Dendritic cell treated with granulocyte-macrophage colony-stimulating factor and Interleukin-4, amounts not matched to agents 40 ng/mL and 50 ng/mL, for 4 days (primary cell): ENCODE measurements around the gene ATN1.
A peak's percentile ranks its signal among the peaks of the same experiment; 100 is the strongest.
"Not testable (repeated sequence)": the region's sequence is repeated elsewhere in the genome, so short reads cannot be mapped to it uniquely, and the experiment has no call there.

Experiments
- H3K27ac Mint-ChIP-seq: one replicate; pipeline ENCODE4 v1.8.0; 2022; ENCODE audit warnings: mild to moderate bottlenecking, mixed read lengths
- H3K27me3 Mint-ChIP-seq: one replicate; pipeline ENCODE4 v1.8.0; 2022; ENCODE audit warnings: mild to moderate bottlenecking, mixed read lengths
- H3K36me3 Mint-ChIP-seq: one replicate; pipeline ENCODE4 v1.8.0; 2022; ENCODE audit warnings: low read depth, mixed read lengths
- H3K4me1 Mint-ChIP-seq: one replicate; pipeline ENCODE4 v1.8.0; 2022; ENCODE audit warnings: low read depth, mixed read lengths
- H3K4me3 Mint-ChIP-seq: one replicate; pipeline ENCODE4 v1.8.0; 2022; ENCODE audit warnings: mild to moderate bottlenecking, moderate library complexity, mixed read lengths
- H3K9me3 Mint-ChIP-seq: one replicate; pipeline ENCODE4 v1.8.0; 2022; ENCODE audit warnings: mixed read lengths
- intact Hi-C: fragments of 100-400 bp; cut with micrococcal nuclease; formaldehyde crosslinking; loops from one replicate; pipeline ENCODE4 v1.15.0; 2022

The ATN1 gene

DNA sequence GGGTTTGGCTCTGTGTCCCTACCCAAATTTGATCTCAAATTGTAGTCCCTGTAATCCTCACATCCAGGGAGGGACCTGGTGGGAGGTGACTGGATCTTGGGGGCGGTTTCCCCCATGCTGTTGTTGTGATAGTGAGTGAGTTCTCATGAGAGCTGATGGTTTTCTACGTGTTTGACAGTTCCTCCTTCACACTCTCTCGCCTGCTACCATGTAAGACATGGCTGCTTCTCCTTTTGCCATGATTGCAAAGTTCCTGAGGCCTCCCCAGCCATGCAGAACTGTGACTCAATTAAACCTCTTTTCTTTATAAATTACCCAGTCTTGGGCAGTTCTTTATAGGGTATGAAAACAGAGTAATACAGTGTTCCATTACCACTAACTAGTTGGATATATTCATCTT is 33.4 kb upstream of the ATN1 start:
- no peaks in the 10 kb centered on the region for H3K27me3 Mint-ChIP-seq
- no peak overlapping the region for H3K4me3 Mint-ChIP-seq
- H3K4me1 Mint-ChIP-seq, result peaks cover 37% of the 10 kb centered on the region
- H3K36me3 Mint-ChIP-seq, result no peaks in the 10 kb centered on the region
- H3K27ac Mint-ChIP-seq, result peak overlapping the region; percentile 30
- H3K9me3 Mint-ChIP-seq, result no peaks in the 10 kb centered on the region
- intact Hi-C loops, result no loop called here

DNA sequence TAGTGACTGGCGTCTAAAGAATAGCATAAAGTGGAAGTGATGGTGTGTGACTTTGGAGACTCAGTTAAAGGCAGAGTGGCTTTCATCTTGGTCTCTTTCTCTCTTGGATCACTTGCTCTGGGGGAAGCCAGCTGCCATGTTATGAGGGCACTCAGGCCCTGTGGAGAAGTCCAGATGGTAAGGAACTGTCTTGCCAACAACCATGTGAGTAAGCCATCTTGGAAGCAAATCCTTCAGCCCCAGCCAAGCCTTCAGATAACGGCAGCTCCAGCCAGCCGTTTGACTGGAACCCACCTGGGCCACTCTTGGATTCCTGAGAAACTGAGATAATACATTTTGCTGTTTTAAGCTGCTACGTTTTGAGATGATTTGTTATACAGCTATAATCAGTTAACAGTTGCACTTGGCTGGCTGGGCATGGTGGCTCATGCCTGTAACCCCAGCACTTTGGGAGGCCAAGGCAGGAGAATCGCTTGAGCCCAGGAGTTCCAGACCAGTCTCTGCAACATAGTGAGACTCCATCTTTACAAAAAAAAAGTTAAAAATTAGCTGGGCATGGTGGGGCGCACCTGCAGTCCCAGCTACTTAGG is 30.8 kb upstream of the ATN1 start:
- H3K4me3 Mint-ChIP-seq, result no peak overlapping the region
- H3K27me3 Mint-ChIP-seq, result no peaks in the 10 kb centered on the region
- H3K27ac Mint-ChIP-seq, result no peak overlapping the region
- no peaks in the 10 kb centered on the region for H3K9me3 Mint-ChIP-seq
- intact Hi-C loops, result no loop called here
- peaks cover 28% of the 10 kb centered on the region for H3K4me1 Mint-ChIP-seq
- no peaks in the 10 kb centered on the region for H3K36me3 Mint-ChIP-seq

DNA sequence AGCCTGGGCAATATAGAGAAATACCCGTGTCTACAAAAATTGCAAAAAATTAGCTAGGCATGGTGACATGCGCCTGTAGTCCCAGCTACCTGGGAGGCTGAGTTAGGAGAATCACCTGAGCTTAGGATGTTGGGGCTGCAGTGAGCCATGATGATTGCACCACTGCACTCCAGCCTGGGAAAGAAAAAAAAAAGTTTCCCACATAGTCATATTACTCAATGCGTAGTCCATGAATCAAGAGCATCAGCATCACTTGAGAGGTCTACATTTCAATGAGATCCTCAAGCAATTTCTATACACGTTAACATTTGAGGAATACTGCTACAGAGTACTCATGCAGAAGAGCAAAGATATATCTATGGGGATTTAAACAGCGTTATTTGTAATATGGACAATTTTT is 28.3 kb upstream of the ATN1 start:
- H3K4me1 Mint-ChIP-seq, result peaks cover 23% of the 10 kb centered on the region
- H3K27ac Mint-ChIP-seq, result peak overlapping the region; percentile 62
- H3K9me3 Mint-ChIP-seq, result no peaks in the 10 kb centered on the region
- intact Hi-C loops, result no loop called here
- H3K27me3 Mint-ChIP-seq, result no peaks in the 10 kb centered on the region
- no peaks in the 10 kb centered on the region for H3K36me3 Mint-ChIP-seq
- no peak overlapping the region for H3K4me3 Mint-ChIP-seq

DNA sequence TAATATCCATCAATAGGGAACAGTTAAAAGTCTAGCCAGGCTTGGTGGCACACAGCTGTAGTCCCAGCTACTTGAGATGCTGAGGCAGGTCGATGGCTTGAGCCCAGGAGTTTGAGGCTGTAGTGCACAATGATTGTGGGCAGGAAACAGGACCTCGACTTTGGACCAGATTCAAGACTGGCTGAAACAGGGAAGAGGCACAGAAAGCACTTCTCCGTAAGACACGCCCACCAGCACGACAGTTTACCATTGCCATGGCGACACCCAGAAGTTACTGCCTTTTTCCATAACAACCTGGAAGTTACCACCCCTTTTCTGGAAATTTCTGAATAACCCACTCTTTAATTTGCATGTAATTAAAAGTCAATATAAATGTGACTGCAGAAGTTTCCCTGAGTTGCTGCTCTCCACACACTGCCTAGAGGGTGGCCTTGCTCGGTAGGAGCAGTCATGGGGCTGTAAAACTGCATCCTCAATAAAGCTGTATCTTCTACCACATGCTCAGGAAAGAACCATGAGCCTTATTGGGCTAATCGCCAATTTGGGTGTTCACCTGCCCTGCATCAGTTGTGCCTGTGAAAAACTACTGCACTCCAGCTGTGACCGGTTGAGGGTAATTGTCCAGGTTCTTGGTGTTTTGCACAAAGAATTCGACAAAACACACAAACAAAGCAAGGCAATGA is 27.8 kb upstream of the ATN1 start:
- Mint-ChIP-seq H3K4me1 (peaks cover 17% of the 10 kb centered on the region), H3K27ac (peak overlapping the region; percentile 62), H3K9me3 (no peaks in the 10 kb centered on the region), H3K27me3 (no peaks in the 10 kb centered on the region), H3K4me3 (peak overlapping the region; percentile 9), H3K36me3 (no peaks in the 10 kb centered on the region)
- intact Hi-C loops, result no loop called here

DNA sequence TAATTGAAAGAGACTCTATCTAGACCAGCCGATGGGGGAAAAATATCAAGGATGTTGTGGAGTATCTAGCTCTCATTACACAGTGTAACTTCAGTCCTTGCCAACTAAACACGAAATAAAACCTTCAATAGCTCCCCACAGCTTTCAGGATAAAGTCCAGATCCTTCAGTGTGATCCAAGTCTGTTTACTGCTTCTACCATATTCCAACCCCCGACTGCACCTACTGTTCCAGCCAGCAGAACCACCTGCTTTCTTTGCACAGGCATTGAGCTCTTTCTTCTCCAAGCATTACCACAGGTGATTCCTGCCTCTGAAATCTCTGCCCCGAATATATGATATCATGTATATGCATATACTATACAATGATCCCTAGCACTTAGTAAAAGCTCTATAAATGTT is 25.3 kb upstream of the ATN1 start:
- Mint-ChIP-seq H3K27me3 (no peaks in the 10 kb centered on the region), H3K4me1 (peaks cover 11% of the 10 kb centered on the region), H3K9me3 (no peaks in the 10 kb centered on the region), H3K36me3 (peaks cover under 1% of the 10 kb centered on the region), H3K27ac (no peak overlapping the region), H3K4me3 (no peak overlapping the region)
- intact Hi-C loops, result no loop called here

DNA sequence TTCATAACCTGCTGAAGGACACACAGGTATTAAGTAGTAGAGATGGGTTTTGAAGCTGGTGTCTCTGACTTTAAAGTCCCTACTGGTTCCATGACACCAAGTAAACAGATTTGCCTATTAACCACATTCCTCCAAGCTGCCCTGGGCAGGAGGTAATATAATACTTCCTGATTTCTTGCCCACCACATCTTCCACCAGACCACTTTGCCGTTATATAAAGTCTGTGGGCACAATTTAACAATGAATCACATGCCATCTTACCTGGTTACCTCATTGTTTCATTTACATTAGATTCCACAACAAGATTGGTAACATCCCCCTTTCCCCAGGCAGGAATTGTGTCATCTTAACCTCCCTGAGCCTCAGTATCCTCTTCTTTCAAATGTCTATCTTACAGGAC is 24.0 kb upstream of the ATN1 start:
- Mint-ChIP-seq H3K4me1 (peaks cover 11% of the 10 kb centered on the region), H3K27me3 (no peaks in the 10 kb centered on the region), H3K36me3 (peaks cover 7% of the 10 kb centered on the region), H3K4me3 (no peak overlapping the region), H3K27ac (no peak overlapping the region), H3K9me3 (no peaks in the 10 kb centered on the region)
- intact Hi-C loops, result loop anchor here (1.0 kb wide), 1 partner anchor 12 kb away; no protein-coding TSS in a partner anchor

DNA sequence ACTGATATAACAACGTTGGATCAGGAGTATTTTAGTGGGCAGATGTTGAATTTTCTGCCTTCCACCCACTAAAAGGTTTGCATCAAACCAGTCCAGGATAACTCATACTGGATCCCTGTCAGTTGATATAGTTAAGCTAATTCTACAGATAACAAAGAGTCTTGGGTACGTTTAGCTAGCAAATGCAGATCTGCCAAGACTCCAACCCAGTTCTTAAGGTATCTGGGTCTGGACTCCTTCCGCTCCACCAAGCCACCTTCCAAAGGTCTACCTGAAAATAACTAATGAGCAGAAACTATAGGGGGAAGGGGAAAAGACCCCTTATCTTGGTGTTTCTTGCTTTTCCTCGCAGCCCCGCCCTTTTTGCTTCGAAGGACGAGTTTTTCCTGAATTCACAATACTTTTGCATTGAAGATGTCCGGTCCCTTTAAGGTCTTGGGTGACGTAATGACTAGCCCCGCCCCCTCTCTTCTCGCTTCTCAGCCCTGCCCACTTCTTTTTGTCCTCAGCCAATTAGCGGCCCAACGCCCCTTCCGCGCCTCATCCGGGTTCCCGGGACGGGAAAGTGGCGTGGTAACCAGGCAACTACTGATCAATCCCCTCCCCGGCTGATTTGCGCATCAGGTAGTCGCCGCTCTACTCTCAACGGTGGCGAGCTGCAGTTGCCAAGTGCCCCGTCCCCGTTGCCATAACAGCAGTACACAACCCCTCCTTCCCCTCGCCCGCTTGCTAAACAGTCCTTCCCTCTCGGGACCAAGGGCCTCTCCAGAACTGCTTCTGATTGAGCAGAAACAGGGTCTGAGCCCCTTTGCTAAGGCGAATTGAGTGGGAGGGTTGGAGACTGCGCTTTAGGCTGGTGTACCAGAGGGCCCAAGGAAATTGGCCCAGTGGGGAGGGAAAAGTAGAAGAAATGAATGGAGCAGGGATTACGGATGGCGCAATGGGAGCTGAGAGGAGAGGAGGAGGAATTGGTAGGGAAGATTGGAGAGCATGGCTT is 23.2 kb upstream of the ATN1 start, which contains the start of gene LRRC23:
LRRC23 (plus strand) TSS at position 543 of the 997 bp plus-strand sequence. CDS start 812 bp downstream, outside the sequence.
- Mint-ChIP-seq H3K27me3 (peaks cover under 1% of the 10 kb centered on the region), H3K4me3 (no peak within 1 kb of the TSS), H3K36me3 (peaks cover 7% of the 10 kb centered on the region), H3K27ac (no peak within 1 kb of the TSS), H3K4me1 (peaks cover 8% of the 10 kb centered on the region), H3K9me3 (no peaks in the 10 kb centered on the region)
- intact Hi-C loops, result loop anchor here (1.0 kb wide), 1 partner anchor 13 kb away; no protein-coding TSS in a partner anchor

DNA sequence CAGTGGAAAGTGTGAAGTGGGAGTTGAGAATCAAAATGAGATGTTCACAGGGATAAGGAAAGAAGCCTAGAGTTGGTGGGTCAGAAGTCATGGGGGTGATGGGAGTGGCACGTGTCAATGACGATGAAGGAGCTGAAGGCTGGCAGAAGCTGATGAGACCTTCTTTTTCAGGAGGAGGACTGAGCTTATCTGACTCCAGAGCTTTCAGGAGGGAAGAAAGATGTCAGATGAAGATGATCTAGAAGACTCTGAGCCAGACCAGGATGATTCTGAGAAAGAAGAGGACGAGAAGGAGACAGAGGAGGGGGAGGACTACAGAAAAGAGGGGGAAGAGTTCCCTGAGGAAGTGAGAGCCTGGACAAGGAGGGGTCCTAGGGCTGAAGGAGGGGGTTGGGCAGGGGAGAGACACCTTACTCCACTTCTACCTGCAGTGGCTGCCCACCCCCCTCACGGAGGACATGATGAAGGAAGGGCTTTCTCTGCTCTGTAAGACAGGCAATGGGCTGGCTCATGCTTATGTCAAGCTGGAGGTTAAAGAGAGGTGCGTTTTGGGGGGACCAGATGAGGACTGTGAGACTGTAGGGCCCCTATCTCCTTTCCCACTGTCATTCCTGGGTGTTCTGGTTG is 22.2 kb upstream of the ATN1 start:
- H3K4me3 Mint-ChIP-seq, result no peak overlapping the region
- intact Hi-C loops, result no loop called here
- H3K27ac Mint-ChIP-seq, result no peak overlapping the region
- peaks cover 5% of the 10 kb centered on the region for H3K4me1 Mint-ChIP-seq
- H3K9me3 Mint-ChIP-seq, result no peaks in the 10 kb centered on the region
- H3K36me3 Mint-ChIP-seq, result peaks cover 7% of the 10 kb centered on the region
- peaks cover 4% of the 10 kb centered on the region for H3K27me3 Mint-ChIP-seq

DNA sequence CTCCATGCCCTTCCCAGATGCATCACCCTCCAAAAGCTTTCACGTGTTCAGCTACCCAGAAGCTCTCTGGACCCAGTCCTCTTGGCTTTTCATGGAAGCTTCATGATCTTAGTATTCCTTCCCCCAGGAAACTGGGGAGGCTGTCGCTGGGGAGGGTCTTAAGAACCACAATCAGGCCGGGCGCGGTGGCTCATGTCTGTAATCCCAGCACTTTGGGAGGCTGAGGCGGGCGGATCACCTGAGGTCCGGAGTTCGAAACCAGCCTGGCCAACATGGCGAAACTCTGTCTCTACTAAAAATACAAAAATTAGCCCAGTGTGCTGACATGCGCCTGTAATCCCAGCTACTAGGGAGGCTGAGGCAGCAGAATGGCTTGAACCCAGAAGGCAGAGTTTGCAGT is 19.6 kb upstream of the ATN1 start:
- H3K4me1 Mint-ChIP-seq, result peaks cover 11% of the 10 kb centered on the region
- H3K27me3 Mint-ChIP-seq, result peaks cover 23% of the 10 kb centered on the region
- H3K27ac Mint-ChIP-seq, H3K9me3 Mint-ChIP-seq, H3K36me3 Mint-ChIP-seq, H3K4me3 Mint-ChIP-seq, intact Hi-C loops: not testable (repeated sequence)

DNA sequence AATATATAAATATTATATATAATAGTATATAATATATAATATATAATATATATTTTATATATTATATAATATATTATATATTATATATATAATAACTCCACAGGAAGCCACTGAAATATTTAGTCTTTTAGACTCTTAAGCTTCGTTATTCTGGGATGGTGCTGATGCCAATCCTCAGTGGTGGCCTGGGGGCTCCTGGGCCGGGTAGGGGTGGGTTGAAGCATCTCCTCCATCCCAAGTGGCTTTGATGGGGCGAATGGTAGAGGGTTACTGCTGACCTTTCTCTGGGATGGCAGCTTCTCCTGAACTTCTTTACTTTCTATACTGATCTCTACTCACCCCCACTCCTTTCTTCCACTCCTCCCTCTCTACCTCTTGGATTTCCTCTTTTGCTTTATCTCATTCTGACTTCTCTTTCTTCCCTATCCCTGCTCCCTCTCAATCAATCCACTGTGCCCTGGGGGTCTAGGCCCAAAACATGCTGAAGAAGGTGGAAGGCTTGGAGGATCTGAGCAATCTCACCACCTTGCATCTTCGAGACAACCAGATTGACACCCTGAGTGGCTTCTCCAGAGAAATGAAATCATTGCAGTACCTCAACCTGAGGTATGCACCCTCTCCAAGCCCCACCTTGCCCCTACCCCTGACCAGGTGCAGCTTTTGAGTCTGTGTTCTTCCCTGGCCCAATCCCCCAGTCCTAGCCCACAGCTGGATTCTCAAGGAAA is 18.2 kb upstream of the ATN1 start:
- Mint-ChIP-seq H3K4me1 (peaks cover 24% of the 10 kb centered on the region), H3K27ac (no peak overlapping the region)

DNA sequence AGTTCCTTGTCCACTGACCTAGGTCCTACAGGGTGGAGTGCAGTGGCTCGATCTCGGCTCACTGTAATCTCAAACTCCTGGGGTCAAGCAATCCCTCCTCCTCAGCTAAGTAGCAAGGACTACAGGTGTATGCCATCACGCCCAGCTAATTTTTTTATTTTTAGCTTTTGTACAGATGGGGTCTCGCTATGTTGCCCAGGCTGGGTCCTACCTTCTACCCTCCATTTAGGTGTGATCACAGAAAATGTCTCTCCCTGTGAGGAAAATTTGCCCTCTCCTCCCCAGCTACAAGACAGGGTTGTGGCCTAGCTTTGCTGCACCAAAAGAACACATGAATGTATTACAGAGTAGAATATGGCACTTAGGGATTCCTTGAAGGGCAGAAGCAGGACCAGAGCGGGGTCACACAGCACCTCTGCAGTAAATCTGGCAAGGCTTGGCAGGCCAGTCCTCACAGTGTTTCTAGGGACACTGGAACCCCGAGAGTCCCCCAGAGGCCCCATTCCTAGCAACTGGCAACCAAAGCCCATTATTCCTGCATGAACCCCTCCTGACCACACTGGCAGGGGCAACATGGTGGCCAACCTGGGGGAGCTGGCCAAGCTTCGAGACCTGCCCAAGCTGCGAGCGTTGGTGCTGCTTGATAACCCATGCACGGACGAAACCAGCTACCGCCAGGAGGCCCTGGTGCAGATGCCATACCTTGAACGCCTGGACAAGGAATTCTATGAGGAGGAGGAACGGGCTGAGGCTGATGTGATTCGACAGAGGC is 15.4 kb upstream of the ATN1 start:
- Mint-ChIP-seq H3K36me3 (peaks cover 7% of the 10 kb centered on the region), H3K4me3 (no peak overlapping the region), H3K27me3 (peaks cover 64% of the 10 kb centered on the region), H3K27ac (no peak overlapping the region), H3K9me3 (no peaks in the 10 kb centered on the region), H3K4me1 (peaks cover 44% of the 10 kb centered on the region)
- intact Hi-C loops, result no loop called here

More for the DNA sequence above, 18.2 kb upstream of the ATN1 start:
- Mint-ChIP-seq H3K9me3 (no peaks in the 10 kb centered on the region), H3K36me3 (peaks cover 7% of the 10 kb centered on the region), H3K27me3 (peaks cover 36% of the 10 kb centered on the region), H3K4me3 (no peak overlapping the region)
- intact Hi-C loops, result no loop called here

DNA sequence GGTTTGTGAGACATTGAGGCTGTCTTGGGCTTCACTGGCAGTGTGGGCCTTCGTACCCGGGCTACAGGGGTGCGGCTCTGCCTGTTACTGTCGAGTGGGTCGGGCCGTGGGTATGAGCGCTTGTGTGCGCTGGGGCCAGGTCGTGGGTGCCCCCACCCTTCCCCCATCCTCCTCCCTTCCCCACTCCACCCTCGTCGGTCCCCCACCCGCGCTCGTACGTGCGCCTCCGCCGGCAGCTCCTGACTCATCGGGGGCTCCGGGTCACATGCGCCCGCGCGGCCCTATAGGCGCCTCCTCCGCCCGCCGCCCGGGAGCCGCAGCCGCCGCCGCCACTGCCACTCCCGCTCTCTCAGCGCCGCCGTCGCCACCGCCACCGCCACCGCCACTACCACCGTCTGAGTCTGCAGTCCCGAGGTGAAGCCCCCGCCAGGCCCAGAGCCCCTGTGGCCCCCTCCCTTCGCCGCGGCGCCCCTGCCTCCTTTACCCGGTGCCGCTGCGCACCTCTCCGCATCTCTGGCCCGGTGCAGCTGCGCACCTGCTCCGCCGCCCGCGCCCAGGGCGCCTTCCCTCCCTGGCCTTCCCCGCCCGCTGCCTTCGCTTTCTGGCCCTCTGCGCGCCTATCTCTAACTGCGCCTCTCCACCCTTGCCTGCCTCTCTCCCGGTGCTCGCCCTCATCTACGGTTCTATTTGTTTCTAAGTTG is 13.4 kb upstream of the ATN1 start, which contains the start of gene ENO2:
ENO2 (plus strand) TSS at position 335 of the 701 bp plus-strand sequence. CDS start 1,253 bp downstream, outside the sequence.
- Mint-ChIP-seq H3K4me1 (peaks cover 46% of the 10 kb centered on the region), H3K4me3 (peak within 1 kb of the TSS; percentile 84), H3K27me3 (peaks cover 69% of the 10 kb centered on the region), H3K36me3 (no peaks in the 10 kb centered on the region), H3K27ac (peak within 1 kb of the TSS; percentile 45), H3K9me3 (no peaks in the 10 kb centered on the region)
- intact Hi-C loops, result no loop called here
